GM21367 (cell line): Measurements from ENCODE around the gene GPC6.

Experiments used
- ATAC-seq: cut with Tn5 transposase; IDR thresholded peaks from one replicate; pipeline ENCODE4 v1.9.1; 2021; ENCODE audit not compliant: unreplicated experiment

Gene GPC6

GRCh38 chr13:93767180-93767916, 540.7 kb downstream of the GPC6 start:
- ATAC-seq = no peak

- ATAC-seq = no peak
Measured at GRCh38 chr13:93767917-93768409, 541.4 kb downstream of the GPC6 start.

- no peak for ATAC-seq
Measured at GRCh38 chr13:93769101-93769500, 542.5 kb downstream of the GPC6 start.

GRCh38 chr13:93769607-93770006, 543.0 kb downstream of the GPC6 start:
- ATAC-seq = no peak

- ATAC-seq = no peak
Measured at GRCh38 chr13:93771227-93771626, 544.6 kb downstream of the GPC6 start.

- ATAC-seq = no peak
Measured at GRCh38 chr13:93771782-93772181, 545.2 kb downstream of the GPC6 start.

- ATAC-seq = no peak
Measured at GRCh38 chr13:93774506-93774905, 547.9 kb downstream of the GPC6 start.

GRCh38 chr13:93775027-93775426, 548.4 kb downstream of the GPC6 start:
- no peak for ATAC-seq

GRCh38 chr13:93775507-93776108, 549.0 kb downstream of the GPC6 start:
- ATAC-seq = no peak

GRCh38 chr13:93776936-93777335, 550.3 kb downstream of the GPC6 start:
- no peak for ATAC-seq

GRCh38 chr13:93777504-93777903, 550.9 kb downstream of the GPC6 start:
- no peak for ATAC-seq

GRCh38 chr13:93778548-93778947, 551.9 kb downstream of the GPC6 start:
- ATAC-seq = no peak

GRCh38 chr13:93784191-93784590, 557.6 kb downstream of the GPC6 start:
- no peak for ATAC-seq

GRCh38 chr13:93786846-93787489, 560.4 kb downstream of the GPC6 start:
- no peak for ATAC-seq

GRCh38 chr13:93788456-93788855, 561.8 kb downstream of the GPC6 start:
- ATAC-seq = no peak

- ATAC-seq = no peak
Measured at GRCh38 chr13:93789058-93789457, 562.5 kb downstream of the GPC6 start.

GRCh38 chr13:93794197-93794885, 567.7 kb downstream of the GPC6 start:
- ATAC-seq = peak; percentile 74

- no peak for ATAC-seq
Measured at GRCh38 chr13:93797463-93797862, 570.9 kb downstream of the GPC6 start.

GRCh38 chr13:93800342-93800741, 573.7 kb downstream of the GPC6 start:
- ATAC-seq = no peak

GRCh38 chr13:93805736-93806135, 579.1 kb downstream of the GPC6 start:
- ATAC-seq = no peak

- no peak for ATAC-seq
Measured at GRCh38 chr13:93806861-93807260, 580.3 kb downstream of the GPC6 start.
